Skeletal muscle satellite cell (primary cell): ENCODE measurements around the gene SLC6A9.

ENCODE experiments used
- H3K27me3 ChIP-seq: 2 replicates; pipeline ENCODE4 v1.7.0; 2013; ENCODE audit warnings: low read length; ENCODE audit not compliant: control insufficient read depth, insufficient read depth
- H3K36me3 ChIP-seq: 2 replicates; pipeline ENCODE4 v1.7.0; 2013; ENCODE audit warnings: mild to moderate bottlenecking, control low read depth, low read length; ENCODE audit not compliant: insufficient read depth
- H3K4me1 ChIP-seq: 2 replicates; pipeline ENCODE4 v1.7.0; 2013; ENCODE audit warnings: low read length; ENCODE audit not compliant: control insufficient read depth, insufficient read depth
- H3K4me2 ChIP-seq: 2 replicates; pipeline ENCODE4 v1.7.0; 2013; ENCODE audit warnings: mild to moderate bottlenecking, low read length
- H3K4me3 ChIP-seq: 2 replicates; pipeline ENCODE4 v1.7.0; 2013; ENCODE audit warnings: low read length
- H3K9ac ChIP-seq: 2 replicates; pipeline ENCODE4 v1.7.0; 2013; ENCODE audit warnings: mild to moderate bottlenecking, low read depth, low read length, moderate library complexity
- H3K9me3 ChIP-seq: replicated peaks from 2 replicates; pipeline ENCODE4 v1.7.0; 2013; ENCODE audit warnings: mild to moderate bottlenecking, control low read depth, low read length

The SLC6A9 gene

DNA sequence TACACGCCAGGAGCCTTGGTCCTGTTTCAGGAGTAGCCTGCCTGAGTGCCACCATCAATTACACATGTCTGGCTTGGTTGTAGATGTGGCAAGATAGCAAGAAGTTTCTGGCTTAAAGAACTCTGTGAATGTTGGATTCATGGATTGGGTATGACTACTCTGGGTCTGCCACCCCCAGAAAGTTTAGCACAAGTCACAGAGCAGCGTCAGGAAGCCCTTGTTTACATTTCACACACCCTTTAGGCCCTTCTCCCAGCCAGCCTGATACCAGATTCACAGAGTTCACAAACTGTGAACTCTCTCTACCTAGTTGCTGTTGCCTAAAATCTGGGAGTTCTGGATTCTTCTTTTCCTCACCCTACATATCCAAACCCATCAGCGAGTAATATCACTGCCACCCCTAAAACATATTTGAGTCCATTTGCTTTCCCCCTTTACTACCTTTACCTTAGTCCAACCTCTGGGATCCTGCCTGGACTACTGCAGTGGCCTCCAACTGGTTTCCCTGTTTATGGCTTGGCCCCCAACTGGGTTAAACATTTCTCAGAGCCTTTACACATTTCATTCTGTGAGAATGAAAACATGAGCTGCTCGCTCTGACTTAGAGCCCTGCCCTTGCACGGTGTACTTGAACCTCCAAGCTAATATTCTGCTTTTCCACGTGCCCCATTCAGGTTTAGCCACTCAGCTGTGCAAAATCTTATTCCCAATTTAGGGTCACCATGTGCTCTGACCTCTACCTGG, 43.9 kb downstream of the SLC6A9 start:
- H3K36me3 ChIP-seq, result peaks cover 26% of the 10 kb centered on the region
- no peak overlapping the region for H3K4me3 ChIP-seq
- peaks cover 24% of the 10 kb centered on the region for H3K4me1 ChIP-seq
- H3K4me2 ChIP-seq, result no peak overlapping the region
- H3K9me3 ChIP-seq, result no peaks in the 10 kb centered on the region
- no peak overlapping the region for H3K9ac ChIP-seq
- H3K27me3 ChIP-seq, result no peaks in the 10 kb centered on the region

DNA sequence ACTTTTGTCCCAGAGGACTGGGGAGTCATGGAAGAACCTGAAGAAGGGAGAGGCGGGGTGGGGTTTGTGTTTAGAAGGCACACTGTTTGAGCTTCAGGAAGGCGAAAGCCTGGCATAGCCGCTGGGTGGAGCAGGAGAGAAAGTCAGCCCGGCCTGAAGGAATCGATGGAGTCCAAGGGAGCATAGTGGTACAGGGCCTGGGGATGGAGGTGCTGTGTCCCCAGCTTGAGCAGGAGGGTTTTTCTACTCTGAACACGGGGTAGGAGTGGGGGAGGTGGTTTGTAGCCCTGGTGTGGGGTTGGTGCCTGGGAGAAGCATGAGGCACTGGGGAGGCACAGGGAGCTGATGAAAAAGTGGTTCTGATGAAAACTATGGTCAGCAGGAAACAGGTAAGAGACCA, 44.5 kb downstream of the SLC6A9 start:
- no peaks in the 10 kb centered on the region for H3K9me3 ChIP-seq
- H3K4me2 ChIP-seq, result no peak overlapping the region
- peaks cover 27% of the 10 kb centered on the region for H3K36me3 ChIP-seq
- H3K27me3 ChIP-seq, result no peaks in the 10 kb centered on the region
- no peak overlapping the region for H3K9ac ChIP-seq
- no peak overlapping the region for H3K4me3 ChIP-seq
- H3K4me1 ChIP-seq, result peaks cover 21% of the 10 kb centered on the region

DNA sequence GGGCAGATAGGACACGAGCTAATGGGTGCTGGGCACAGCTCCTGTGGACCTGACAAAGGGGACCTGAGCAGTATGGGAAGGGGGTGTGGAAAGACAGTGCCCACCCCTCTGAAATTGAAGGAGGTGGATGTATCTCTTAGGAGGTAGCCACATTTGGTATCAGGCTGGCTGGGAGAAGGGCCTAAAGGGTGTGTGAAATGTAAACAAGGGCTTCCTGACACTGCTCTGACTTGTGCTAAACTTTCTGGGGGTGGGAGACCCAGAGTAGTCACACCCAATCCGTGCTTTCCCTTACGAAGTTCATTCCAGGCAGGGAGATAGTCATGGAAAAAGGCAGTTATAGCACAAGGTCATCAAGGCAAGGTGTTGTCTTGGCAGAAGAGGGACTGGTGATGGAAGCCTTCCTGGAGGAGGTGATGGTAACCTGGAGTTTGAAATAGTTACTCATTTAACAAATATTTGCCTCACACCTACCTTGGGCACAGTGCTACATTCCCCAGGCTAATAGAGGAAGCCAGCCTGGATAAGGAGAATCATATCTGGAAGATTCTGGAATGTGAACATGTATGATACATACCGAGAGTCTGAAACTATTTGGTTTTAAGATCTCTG, 45.2 kb downstream of the SLC6A9 start:
- Histone ChIP-seq H3K9me3 (no peaks in the 10 kb centered on the region), H3K27me3 (no peaks in the 10 kb centered on the region), H3K36me3 (peaks cover 31% of the 10 kb centered on the region), H3K9ac (no peak overlapping the region), H3K4me1 (peaks cover 22% of the 10 kb centered on the region), H3K4me3 (no peak overlapping the region), H3K4me2 (no peak overlapping the region)

DNA sequence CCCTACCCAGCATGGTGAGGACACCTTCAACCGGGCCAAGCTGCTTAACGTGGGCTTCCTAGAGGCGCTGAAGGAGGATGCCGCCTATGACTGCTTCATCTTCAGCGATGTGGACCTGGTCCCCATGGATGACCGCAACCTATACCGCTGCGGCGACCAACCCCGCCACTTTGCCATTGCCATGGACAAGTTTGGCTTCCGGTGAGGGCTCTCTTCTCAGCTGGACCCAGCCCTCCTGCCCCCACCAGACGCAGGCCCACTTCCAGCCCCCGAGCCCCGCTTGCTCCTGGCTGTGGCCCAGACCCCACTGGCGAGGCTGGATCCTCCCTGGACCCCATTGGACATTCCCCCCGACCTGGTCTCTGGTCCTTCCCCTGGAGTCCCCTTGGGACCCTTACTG, 46.4 kb downstream of the SLC6A9 start:
- Histone ChIP-seq H3K9ac (no peak overlapping the region), H3K4me3 (no peak overlapping the region), H3K4me2 (no peak overlapping the region), H3K36me3 (peaks cover 32% of the 10 kb centered on the region), H3K9me3 (no peaks in the 10 kb centered on the region), H3K27me3 (no peaks in the 10 kb centered on the region), H3K4me1 (peaks cover 28% of the 10 kb centered on the region)

DNA sequence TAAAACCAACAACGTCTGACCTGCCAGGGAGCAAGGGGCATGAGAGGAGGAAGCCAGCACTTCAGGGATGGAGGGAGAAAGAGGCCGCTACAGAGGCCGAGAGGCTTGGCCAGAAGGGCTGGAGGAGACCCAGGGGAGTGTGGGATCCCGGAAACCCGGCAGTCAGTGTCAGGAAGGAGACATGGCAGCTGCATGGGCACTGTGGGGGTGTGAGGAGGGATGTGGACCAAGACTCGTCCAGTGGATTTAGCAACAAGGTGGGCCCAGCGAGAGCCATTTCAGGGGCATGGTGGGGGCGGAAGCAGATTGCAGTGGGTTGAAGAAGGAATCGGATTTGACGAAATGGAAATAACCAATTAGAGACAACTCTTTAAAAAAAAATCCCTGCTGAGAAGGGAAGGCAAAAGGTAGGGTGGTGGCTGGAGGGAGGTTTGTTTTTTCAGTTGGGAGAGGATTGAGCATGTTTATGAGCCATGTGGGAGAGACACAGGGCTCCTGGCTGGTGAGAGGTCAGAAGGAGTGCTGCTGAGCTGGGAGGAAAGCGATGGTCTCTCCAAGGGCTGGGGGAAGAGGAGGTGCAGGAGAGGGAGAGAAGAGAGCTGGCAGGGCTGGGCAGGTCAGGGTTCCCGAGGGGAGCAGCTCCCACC, 47.9 kb downstream of the SLC6A9 start:
- no peak overlapping the region for H3K4me3 ChIP-seq
- peaks cover 33% of the 10 kb centered on the region for H3K4me1 ChIP-seq
- H3K4me2 ChIP-seq, result peak overlapping the region; percentile 34
- H3K27me3 ChIP-seq, result no peaks in the 10 kb centered on the region
- no peak overlapping the region for H3K9ac ChIP-seq
- H3K36me3 ChIP-seq, result peaks cover 32% of the 10 kb centered on the region
- H3K9me3 ChIP-seq, result no peaks in the 10 kb centered on the region

DNA sequence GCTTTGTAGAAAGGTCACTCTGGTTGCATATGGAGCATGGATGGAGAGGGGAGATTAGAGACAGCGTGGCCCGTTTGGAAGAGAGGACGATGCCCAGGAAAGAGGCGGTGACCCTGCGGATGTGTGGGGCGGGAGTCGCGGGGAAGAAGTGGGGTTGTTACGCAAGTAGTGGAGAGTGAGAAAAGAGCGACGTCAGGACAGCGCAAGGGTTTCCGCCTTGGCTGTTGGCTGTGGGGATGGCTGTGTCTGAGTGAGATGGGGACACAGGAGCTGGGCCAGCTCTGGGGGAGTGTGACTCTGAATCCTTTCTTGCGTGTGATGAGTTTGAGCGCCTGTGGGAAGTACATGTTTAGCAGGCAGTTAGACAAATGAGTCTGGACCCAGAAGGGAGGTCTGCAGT, 48.5 kb downstream of the SLC6A9 start:
- H3K4me2 ChIP-seq, result peak overlapping the region; percentile 34
- peaks cover 35% of the 10 kb centered on the region for H3K4me1 ChIP-seq
- H3K9ac ChIP-seq, result no peak overlapping the region
- no peaks in the 10 kb centered on the region for H3K27me3 ChIP-seq
- no peaks in the 10 kb centered on the region for H3K9me3 ChIP-seq
- no peak overlapping the region for H3K4me3 ChIP-seq
- peaks cover 37% of the 10 kb centered on the region for H3K36me3 ChIP-seq

DNA sequence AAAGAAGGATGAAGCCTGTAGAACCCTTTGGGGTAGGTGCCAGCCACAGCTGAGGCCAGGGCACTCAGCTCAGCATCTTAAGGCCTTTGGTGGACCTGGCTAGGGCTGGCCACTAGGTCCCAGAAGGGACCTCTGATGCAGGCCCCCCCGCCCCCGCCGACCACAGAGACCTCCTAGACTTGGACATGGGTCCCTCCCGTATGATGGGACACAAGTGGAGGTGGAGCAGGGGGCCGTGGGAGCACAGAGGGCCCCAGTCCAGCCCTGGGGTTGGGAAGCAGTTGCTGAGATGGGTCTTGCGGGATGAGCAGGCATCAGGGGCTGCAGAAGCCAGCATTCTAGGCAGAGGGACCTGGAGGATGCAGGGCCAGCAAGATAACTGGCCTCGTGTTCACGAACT, 49.0 kb downstream of the SLC6A9 start:
- Histone ChIP-seq H3K27me3 (no peaks in the 10 kb centered on the region), H3K4me1 (peaks cover 40% of the 10 kb centered on the region), H3K36me3 (peaks cover 43% of the 10 kb centered on the region), H3K4me2 (no peak overlapping the region), H3K4me3 (no peak overlapping the region), H3K9me3 (no peaks in the 10 kb centered on the region), H3K9ac (no peak overlapping the region)

DNA sequence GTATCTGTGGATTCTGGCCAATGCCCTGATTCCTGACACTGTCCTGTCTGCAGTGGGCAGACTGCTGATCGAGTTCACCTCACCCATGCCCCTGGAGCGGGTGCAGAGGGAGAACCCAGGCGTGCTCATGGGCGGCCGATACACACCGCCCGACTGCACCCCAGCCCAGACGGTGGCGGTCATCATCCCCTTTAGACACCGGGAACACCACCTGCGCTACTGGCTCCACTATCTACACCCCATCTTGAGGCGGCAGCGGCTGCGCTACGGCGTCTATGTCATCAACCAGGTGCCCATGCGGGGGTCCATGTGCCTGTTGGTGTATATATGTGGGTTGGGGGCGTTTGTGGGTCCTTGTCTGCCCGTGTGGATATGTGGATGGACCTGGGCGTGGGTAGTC, 49.6 kb downstream of the SLC6A9 start:
- Histone ChIP-seq H3K9ac (no peak overlapping the region), H3K27me3 (no peaks in the 10 kb centered on the region), H3K4me2 (peak overlapping the region; percentile 99), H3K36me3 (peaks cover 48% of the 10 kb centered on the region), H3K4me1 (peaks cover 45% of the 10 kb centered on the region), H3K9me3 (no peaks in the 10 kb centered on the region), H3K4me3 (no peak overlapping the region)

DNA sequence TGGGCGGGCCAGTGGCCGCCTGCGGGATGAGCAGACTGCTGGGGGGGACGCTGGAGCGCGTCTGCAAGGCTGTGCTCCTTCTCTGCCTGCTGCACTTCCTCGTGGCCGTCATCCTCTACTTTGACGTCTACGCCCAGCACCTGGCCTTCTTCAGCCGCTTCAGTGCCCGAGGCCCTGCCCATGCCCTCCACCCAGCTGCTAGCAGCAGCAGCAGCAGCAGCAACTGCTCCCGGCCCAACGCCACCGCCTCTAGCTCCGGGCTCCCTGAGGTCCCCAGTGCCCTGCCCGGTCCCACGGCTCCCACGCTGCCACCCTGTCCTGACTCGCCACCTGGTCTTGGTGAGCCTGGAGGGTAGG, 50.1 kb downstream of the SLC6A9 start:
- H3K27me3 ChIP-seq, result no peaks in the 10 kb centered on the region
- H3K9me3 ChIP-seq, result no peaks in the 10 kb centered on the region
- peak overlapping the region; percentile 89 for H3K4me3 ChIP-seq
- H3K4me2 ChIP-seq, result peak overlapping the region; percentile 99
- H3K9ac ChIP-seq, result no peak overlapping the region
- H3K4me1 ChIP-seq, result peaks cover 50% of the 10 kb centered on the region
- peaks cover 49% of the 10 kb centered on the region for H3K36me3 ChIP-seq

DNA sequence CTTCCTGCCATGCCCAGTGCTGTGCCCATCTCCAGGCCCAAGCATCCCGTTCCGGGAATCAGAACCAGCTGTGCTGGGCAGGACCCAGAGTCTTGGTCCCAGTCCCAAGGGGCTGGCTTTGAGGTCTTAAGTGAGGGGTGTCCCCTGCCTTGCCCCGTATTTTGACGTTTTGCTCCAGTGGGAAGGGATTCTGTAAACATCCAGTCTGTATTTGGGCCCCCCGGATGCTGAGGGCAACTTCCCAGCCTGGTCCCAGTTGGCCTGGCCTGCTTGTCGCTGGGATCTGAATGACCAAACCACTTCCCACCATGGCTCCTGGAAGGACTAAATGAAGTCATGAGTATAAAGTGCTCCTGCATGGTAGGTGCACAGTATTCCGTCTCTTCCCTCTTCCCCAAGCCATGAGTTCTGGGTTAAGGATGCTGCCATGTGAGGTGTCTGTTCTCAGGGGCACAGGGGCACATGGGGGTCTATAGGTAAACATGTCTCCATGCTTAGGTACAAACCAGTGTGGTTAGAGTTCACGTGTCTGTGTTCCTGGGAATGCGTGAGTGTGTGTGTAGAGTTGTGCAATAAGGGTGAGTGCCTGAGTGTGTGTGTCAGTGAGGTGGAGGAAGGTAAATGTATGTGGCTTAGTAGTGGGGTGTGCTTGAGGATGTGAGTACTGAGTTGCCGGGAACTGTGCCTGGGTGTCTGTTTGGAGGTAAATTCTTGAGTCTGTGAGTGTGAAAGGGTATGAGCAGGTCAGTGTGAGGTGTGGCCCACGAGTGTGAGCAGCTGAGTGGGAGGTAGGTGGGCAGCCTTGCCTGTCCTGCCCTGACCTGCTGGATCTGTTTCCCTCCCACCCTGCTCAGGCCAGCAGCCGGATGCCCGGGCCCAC, 50.8 kb downstream of the SLC6A9 start:
- H3K36me3 ChIP-seq, result peaks cover 43% of the 10 kb centered on the region
- peaks cover 55% of the 10 kb centered on the region for H3K4me1 ChIP-seq
- peak overlapping the region; percentile 99 for H3K4me2 ChIP-seq
- peak overlapping the region; percentile 89 for H3K4me3 ChIP-seq
- H3K9ac ChIP-seq, result peak overlapping the region; percentile 83
- H3K27me3 ChIP-seq, result no peaks in the 10 kb centered on the region
- no peaks in the 10 kb centered on the region for H3K9me3 ChIP-seq

DNA sequence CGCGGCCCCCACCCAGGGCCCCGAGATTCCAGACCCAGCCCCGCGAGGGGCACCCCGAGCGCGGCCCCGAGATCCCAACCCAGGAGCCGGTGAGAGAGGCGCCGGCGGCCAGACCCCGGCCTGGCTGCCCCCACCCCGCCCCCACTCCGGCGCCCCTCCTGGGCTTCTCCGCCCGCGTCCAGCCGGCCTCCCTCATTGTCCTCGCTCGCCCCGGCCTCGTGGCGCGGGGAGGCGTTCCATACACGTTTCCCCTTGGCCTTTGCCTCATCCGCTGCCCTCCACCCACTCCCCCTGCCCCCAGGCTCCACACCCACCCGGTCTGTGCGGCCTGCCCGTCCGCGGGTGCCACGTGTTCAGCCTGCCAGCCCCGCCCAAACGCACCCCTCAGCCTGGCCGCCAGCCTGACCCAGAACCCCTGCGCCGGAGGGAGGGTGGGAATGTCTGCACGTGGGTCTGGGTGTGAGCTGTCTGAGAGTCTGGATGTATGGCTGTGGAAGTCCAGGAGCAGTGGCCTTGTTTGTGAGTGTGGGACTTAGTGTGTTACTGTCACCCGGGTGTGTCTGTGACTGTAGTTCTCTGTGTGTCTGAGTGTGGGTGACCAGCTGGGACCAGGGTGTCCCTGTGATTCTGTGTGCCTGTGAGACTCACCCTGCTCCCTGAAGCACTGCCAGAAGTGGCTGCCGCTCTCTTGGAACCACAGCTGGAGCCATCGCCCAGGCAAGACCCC, 51.6 kb downstream of the SLC6A9 start:
- H3K36me3 ChIP-seq, result peaks cover 41% of the 10 kb centered on the region
- no peaks in the 10 kb centered on the region for H3K27me3 ChIP-seq
- no peaks in the 10 kb centered on the region for H3K9me3 ChIP-seq
- peak overlapping the region; percentile 83 for H3K9ac ChIP-seq
- H3K4me1 ChIP-seq, result peaks cover 55% of the 10 kb centered on the region
- peak overlapping the region; percentile 99 for H3K4me2 ChIP-seq
- H3K4me3 ChIP-seq, result peak overlapping the region; percentile 89
